GM11168 (cell line): ENCODE results near the gene SPAG6.
"Not testable (repeated sequence)": the region's sequence is repeated elsewhere in the genome, so short reads cannot be mapped to it uniquely, and the experiment has no call there.

ENCODE experiments used
- in situ Hi-C: fragments of 300-500 bp; cut with MboI; formaldehyde crosslinking; loops from one replicate; pipeline ENCODE4 v1.12.0; 2022; ENCODE audit warnings: low sequenced_read_pairs; ENCODE audit not compliant: unreplicated experiment

Gene SPAG6

DNA sequence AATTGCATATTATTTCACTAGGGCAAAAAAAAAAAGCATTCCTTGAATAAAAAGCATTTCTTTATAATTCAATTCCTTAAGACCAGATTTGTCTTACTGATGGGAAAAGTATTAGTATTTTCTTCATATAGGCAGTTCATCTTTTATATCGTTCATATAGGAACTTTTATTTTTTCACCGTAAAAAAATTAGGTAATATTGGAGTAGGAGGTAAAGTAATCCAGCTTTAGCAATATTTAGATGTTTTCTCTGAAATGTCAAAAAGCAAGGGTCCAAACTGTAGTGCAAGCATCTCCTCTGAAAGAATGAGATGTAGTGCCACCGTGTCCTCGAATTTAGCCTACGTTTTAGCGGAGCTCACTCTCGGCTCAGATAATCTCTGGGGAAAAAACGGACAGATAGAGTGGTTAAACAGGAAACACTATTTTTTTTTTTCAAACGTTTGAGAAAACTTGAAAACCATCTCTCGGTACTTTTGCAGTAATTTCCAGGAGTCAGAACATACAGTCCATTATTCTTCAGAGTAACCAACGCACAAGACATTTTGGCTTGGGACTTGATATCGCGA, 5.5 kb upstream of the SPAG6 start:
- in situ Hi-C loops: no loop called here

DNA sequence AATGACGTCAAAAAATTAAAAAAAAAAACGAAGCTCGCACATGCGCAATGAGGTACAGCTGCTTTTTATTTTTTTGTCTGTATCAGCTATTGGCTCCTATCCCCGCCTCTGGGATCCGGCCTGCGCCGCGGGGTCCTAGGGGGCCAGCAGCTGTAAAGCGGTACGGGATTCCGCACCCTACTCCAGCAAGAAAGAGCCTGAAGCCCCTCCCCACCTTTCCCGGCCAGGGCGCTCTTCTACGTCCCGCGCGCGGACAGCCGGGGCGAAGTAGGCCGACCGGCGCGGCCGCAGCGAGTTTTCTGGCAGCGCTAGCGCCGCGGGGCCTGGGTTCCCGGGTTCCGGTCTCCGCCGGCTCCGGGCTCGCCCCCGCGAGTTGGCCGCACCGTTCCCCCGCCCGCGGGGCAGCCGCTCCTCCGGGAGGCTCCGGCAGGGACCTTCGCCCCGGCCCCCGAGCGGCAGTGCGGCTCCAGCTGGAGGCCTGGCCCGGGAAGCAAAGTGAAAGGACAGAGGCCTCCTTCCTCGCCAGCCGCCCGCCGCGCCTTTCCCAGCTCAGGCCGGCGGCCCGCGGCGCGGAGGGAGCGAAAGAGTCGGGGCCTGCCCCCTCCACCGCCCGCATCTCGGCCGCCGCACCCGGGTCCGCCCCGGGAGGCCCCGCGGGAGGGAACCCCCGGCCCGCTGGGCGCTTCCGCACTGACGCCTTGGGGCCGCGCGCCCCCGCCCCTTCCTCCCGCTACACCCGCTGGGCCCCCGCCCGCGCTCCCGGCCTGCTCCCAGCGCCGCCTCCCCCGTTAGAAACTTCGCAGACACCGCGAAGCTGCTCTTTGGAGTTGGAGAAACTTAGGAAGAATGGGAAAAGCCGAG, 4.7 kb upstream of the SPAG6 start:
- in situ Hi-C loops: no loop called here

DNA sequence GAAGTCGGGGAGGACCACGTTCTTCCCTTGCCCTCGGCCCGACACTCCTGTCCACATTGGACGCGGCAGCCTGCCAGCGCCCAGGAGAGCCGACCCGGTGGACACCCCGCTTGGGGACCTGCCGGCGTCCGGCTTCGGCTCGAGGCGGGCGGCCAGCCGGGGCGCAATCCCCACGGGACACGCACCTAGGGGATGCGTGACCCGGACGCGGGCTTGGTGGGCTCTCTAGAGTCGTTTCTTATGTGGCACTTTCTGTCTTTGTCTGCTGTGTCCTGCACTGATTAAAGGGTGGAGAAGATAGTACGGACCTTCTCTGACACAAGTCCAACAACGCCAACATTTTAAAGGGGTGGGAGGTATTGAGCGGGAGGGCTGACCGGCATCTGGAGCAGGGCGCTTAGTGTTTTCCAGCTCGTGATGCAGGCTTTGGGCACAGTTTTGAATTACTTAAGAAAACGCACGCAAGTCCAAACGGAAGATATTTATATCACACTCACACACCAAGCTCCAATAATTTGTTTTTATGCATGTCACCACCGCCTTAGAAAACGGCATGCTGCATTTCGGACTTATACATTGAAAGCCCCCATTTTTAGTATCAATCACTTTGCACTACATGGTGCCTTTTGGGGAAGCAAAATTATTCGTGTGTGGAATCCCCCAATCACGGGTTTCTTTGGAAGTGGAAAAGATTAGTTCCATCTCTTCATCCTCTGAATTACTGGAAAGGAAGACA, 3.9 kb upstream of the SPAG6 start:
- in situ Hi-C loops: no loop called here

GRCh38 chr10:22341926-22342196, 3.4 kb upstream of the SPAG6 start:
- in situ Hi-C loops: no loop called here

DNA sequence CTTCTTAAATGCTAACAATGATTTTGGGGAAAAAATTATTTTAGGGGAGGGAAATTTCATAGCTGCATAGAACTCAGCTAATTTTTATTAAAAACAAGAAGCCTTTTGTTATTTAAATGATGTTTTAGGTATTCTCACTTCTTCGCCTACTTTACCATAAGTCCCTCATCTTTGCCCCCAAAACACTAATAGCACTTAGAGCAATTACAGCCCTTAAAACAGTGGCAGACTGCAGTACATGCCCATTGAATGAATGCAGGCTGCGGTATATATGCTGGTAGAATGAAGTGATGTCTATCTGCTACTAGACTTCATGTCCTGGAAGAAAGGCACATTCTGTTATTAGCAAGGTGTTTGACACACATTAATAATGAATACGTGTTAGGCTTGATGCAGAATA, 2.9 kb upstream of the SPAG6 start:
- in situ Hi-C loops: no loop called here

- in situ Hi-C loops: no loop called here
These were observed 1.6 kb upstream of the SPAG6 start for GRCh38 chr10:22343731-22344130.

GRCh38 chr10:22344249-22344648, 1.0 kb upstream of the SPAG6 start:
- in situ Hi-C loops: no loop called here

- in situ Hi-C loops: no loop called here
These were observed 455 bp upstream of the SPAG6 start for GRCh38 chr10:22344781-22345300.

DNA sequence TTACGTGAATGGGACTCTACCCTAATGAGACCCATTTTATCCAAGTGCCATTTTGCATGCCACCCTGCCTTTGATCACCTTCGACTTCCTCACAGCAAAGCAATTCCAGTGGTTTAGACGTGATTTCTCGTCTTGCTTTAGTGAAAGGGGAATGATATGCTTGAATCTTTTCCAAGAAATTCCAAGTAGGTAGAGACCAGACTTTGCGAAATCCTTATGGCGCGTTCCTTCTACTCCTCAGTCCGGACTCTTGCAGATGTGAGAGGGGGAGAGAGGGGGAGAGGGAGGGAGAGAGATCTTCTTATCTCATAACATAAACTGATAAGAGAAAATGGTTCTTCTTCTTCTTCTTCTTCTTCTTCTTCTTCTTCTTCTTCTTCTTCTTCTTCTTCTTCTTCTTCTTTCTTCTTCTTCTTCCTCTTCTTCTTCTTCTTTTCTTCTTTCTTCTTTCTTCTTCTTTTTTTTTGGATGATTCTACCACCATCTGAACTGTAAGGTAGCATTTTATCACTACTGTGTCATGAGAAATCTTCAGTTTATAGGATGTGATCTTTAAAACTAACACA, 883 bp downstream of the SPAG6 start:
- in situ Hi-C loops: no loop called here

DNA sequence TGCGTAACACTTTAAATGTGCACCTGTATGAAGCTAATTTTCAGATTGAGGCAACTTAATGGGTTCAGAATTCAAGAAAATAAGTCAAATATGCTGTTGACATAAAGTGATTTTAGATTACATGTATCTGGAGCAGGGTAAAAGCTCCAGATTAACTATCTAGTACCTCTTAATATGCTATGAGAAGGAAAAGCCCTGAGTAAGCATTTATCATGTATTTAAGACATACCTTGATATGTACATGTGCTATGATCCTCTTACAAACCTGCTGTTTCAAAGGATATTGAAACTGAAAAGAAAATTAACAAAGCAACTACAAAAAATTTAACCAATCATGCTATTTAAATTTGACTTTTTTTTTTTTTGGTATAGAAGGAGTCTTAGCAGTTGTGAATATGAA, 4.5 kb downstream of the SPAG6 start:
- in situ Hi-C loops: no loop called here

DNA sequence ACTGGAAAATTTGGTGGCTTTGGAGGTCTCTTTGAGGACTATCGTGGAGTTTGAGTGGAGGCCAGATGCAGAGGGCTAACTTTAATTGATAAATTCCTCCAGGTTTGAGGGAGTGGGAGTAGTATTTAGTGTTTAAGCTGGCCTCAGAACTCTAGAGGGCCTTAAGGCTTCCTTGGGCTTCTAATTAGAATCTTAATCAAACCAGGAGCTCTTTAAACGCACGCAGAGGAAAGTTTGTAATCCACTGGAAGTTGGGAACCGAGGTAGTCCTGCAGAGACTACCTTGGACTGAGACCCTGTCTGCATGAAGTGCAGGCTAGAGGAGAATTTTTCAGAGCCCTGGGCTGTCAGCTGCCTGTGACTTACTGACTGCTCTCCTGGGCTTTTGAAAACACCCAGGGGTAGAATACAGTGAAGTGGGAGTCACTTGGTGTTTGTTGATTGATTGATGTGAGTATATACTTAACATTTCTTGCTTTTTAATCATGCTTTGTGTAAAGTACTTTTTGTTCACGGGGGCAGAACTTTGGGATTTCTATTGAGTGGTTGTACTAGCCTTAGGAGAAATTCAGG, 5.9 kb downstream of the SPAG6 start:
- in situ Hi-C loops: no loop called here

DNA sequence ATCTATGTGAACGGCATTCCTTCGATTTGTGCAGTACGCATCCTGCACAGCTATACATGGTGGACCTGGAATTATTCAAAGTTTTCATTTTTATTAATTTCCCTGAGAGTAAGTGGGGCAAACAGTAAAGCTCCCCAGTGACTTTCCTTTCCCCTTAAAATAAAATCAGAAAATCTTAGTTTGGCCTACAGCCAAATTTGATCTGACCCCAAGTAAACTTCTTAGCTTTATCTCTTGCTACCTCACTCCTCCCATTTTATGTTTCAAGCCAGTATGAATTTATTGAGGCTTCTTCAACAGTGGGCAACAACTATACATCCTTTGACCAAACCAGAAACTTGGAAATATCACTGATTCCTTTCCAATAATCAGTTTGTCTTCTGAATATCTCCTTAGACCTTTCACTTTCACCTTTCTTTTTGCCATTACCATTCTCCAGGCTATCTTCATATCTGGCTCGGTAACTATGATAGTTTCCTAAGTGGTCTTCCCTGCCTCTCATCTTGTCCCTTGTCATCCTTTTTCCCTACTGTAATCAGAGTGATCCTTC, 11.1 kb downstream of the SPAG6 start:
- in situ Hi-C loops: no loop called here

DNA sequence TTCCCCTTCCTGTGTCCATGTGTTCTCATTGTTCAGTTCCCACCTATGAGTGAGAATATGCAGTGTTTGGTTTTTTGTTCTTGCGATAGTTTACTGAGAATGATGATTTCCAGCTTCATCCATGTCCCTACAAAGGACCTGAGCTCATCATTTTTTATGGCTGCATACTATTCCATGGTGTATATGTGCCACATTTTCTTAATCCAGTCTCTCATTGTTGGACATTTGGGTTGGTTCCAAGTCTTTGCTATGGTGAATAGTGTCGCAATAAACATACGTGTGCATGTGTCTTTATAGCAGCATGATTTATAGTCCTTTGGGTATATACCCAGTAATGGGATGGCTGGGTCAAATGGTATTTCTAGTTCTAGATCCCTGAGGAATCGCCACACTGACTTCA, 12.5 kb downstream of the SPAG6 start:
- in situ Hi-C loops: not testable (repeated sequence)

DNA sequence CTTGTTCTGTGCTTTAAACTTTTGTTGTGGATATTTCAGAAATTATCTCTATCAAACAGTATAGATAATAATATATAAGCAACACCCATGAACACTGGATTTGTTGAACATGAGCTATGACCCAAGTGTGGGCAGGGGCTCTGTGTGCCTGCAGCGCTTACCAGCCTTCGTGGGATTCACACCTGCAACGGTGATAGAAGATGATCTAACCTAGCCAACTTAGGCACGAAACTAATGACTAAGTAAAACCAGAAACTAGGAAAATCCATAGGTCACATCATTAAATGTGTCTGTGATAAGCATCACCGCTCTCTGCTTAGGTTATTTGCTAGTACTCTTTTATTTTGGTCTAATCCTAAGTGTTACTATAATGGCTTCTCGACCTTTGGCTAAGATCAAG, 18.0 kb downstream of the SPAG6 start:
- in situ Hi-C loops: no loop called here

GRCh38 chr10:22364407-22365140, 19.3 kb downstream of the SPAG6 start:
- in situ Hi-C loops: no loop called here

GRCh38 chr10:22365233-22365632, 19.9 kb downstream of the SPAG6 start:
- in situ Hi-C loops: no loop called here

- in situ Hi-C loops: no loop called here
These were observed 20.5 kb downstream of the SPAG6 start for GRCh38 chr10:22365644-22366434.

- in situ Hi-C loops: no loop called here
These were observed 21.1 kb downstream of the SPAG6 start for GRCh38 chr10:22366435-22366703.

GRCh38 chr10:22366771-22367170, 21.5 kb downstream of the SPAG6 start:
- in situ Hi-C loops: no loop called here
